HUDEP-2 (cell line): ENCODE measurements around the gene PAN2.
"Not testable (repeated sequence)": the region's sequence is repeated elsewhere in the genome, so short reads cannot be mapped to it uniquely, and the experiment has no call there.

Source experiments
- DNase-seq, 76 experiments: peaks; one replicate each; lab custom pipeline; 2025; ENCODE audit not compliant: unreplicated experiment in 76 of 76; lab: John Stamatoyannopoulos, UW

The PAN2 gene

GRCh38 chr12:56347255-56347654, 13.5 kb upstream of the PAN2 start:
- DNase-seq, result not testable (repeated sequence)

- DNase-seq, result peak in 2 of 76 experiments; percentile 5 to 13
Observed at GRCh38 chr12:56346675-56347074, 12.9 kb upstream of the PAN2 start.

GRCh38 chr12:56342290-56342689, 8.5 kb upstream of the PAN2 start:
- not testable (repeated sequence) for DNase-seq

GRCh38 chr12:56341616-56342015, 7.8 kb upstream of the PAN2 start:
- no peak for DNase-seq

GRCh38 chr12:56339158-56339422, 5.3 kb upstream of the PAN2 start:
- DNase-seq, result no peak

- DNase-seq, result no peak
Observed at GRCh38 chr12:56338308-56339157, 4.7 kb upstream of the PAN2 start, which contains the start of gene IL23A. IL23A (plus strand) TSS chr12:56338884; CDS start chr12:56339045, 161 bp downstream.

GRCh38 chr12:56337753-56338251, 4.0 kb upstream of the PAN2 start:
- DNase-seq, result no peak

GRCh38 chr12:56336361-56337167, 2.8 kb upstream of the PAN2 start:
- DNase-seq, result no peak

DNA sequence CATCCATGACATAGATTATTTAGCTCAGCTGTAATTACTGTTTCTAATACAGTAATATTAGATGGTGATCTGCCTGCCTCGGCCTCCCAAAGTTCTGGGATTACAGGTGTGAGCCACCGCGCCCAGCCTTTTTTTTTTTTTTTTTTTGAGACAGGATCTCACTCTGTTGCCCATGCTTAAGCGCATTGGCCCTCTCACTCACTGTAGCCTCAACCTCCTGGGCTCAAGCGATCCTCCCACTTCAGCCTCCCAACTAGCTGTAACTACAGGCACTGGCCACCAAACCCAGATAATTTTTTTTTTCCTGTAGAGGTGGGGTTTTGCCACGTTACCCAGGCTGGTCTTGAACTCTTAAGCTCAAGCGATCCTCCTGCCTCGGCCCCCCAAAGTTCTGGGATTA, 1.7 kb upstream of the PAN2 start:
- DNase-seq, result not testable (repeated sequence)

DNA sequence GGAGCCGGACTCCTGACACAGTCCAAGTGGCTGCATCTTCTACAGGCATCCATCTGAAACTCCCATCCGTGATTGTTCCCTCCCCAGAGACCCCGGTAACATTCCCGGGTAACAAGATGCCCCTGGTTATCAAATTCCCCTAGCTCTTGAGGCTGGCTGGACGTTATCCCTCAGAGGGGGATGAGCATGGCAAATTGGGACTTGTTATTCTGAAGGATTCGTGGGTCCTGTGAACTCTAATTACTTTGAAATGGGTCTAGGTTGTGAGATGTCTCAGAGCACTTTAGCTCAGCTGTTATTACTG, 642 bp upstream of the PAN2 start:
- DNase-seq, result peak in 1 of 76 experiments; percentile 42

DNA sequence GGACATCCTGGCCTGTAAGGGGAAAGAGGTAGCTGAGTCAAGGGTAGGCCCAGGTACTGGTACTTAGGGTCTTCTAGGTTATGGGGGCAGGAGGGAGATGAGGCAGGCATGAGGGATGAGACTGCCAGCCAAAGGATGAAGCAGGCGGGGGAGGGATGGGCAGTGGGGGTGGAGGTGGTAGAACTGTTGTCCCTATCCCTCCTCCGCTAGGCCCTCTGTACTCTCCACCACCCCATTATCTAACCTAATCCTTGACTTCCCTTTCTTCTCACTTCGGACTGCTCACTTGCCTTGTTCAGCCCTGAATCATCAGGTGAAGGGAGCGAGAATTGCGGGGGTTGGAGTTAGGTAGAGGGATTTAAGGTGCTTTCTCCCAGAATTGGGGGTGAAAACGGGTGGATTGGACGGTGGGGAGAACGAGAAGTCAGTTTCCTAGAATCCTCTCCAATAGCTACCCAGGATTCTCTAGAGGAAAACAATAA, 562 bp downstream of the PAN2 start:
- peak in 5 of 76 experiments; percentile 9 to 45 (median 22) for DNase-seq

- no peak for DNase-seq
Observed at GRCh38 chr12:56332512-56333196, 1.1 kb downstream of the PAN2 start.

GRCh38 chr12:56330936-56331490, 2.8 kb downstream of the PAN2 start:
- DNase-seq, result no peak

- DNase-seq, result no peak
Observed at GRCh38 chr12:56326533-56326932, 7.3 kb downstream of the PAN2 start.

GRCh38 chr12:56326126-56326525, 7.7 kb downstream of the PAN2 start:
- DNase-seq, result no peak

GRCh38 chr12:56324206-56324605, 9.6 kb downstream of the PAN2 start:
- DNase-seq, result no peak

- DNase-seq, result not testable (repeated sequence)
Observed at GRCh38 chr12:56321610-56322009, 12.2 kb downstream of the PAN2 start.

- no peak for DNase-seq
Observed at GRCh38 chr12:56321027-56321426, 12.8 kb downstream of the PAN2 start.

- no peak for DNase-seq
Observed at GRCh38 chr12:56317675-56318074, 16.1 kb downstream of the PAN2 start.

DNA sequence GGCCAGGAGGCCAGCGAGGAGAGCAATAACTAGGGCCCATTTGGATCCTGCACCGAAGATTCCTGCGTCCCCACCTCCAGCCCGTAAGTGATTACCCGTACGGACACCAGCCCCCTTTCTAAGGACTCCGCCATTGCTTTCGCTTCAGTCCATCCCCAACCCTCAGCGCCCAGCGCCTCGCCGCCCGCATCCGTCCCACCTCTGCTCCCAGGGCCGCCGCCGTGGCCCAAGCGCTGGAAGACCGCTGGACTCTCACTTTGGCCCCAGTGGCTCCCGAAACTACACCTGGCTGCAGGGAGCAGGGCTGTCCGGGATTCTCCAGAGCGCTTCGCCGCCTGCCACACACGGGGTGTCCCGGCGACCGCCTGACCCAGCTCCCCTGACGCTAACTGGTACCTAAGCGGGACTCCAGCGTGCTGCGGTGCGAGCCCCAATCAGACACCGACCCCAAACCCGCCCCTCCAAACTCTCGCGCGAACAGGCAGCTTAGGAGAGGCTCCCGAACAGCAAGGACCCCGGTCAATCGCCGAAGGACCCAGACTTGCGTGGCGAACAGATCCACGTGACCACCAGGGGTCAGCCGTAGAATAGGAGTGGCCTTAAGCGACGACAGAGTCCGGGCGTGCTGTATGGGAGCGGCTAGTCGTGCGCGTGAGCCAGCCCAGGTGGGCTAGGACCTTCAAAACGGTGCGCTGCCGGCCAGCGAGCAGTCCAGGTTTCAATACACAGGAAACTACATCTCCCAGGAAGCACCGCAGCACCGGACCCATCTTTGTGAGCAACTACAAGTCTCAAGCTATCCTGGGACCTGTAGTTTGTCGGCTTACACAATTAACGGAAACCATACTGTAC, 18.0 kb downstream of the PAN2 start, which contains the start of gene CNPY2:
CNPY2 (minus strand) TSS at position 367 of the 852 bp plus-strand sequence. CDS start 771 bp downstream, outside the sequence.
- peak in 75 of 76 experiments; percentile 41 to 97 (median 91) for DNase-seq
